Measurements from ENCODE around the gene ASB15.

GRCh38 chr7:123612024-123612423, 10.4 kb downstream of the ASB15 start:
- TF ChIP-seq TCF7L2 (IDR thresholded peaks at IDR 0.05; ENCODE audit: low read depth, low read length) = no peak
- no peak for TF ChIP-seq CTCF (IDR thresholded peaks at IDR 0.05)

Data from Panc1 (cell line).